Left kidney (tissue), 2 donors: ENCODE data around the gene SPEM3. TPM values are rescaled to one million over a fixed set of nuclear protein-coding genes. Genes with fewer than 3 reads are reported as not detected.
A peak's percentile ranks its signal among the peaks of the same experiment; 100 is the strongest.

Experiments
- DNase-seq: peaks from one replicate; pipeline ENCODE4 v3.0.0-alpha.2; 2013
- polyA plus RNA-seq: library from polyadenylated mRNA; unstranded; fragments of 120-200 nt; gene quantifications from one replicate; pipeline ENCODE4 v1.2.1, GENCODE V29; 2013; ENCODE audit not compliant: insufficient read length

SPEM3 gene
- polyA plus RNA-seq, 1 donor: not detected

GRCh38 chr17:7421186-7421585 is 7.5 kb upstream of the SPEM3 start:
- DNase-seq: no peak

DNA sequence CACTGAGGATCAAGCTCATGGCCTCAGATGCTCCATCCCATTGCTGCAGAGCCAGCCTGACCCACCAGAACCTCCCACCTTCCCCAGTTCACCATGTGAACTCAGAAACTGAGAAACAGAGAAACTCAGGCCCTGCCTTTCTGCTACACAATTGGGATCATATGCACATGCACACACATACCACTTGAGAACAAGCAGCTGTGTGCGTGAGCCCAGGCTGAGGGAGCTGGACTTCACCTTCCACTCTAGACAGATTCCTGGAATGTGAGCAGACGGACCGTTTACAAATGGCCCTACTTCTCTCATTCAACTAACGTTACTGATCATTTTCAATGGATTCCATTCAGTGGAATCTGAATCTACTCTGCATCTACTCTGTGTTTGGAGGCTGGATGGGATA is 5.0 kb upstream of the SPEM3 start:
- no peak for DNase-seq

- DNase-seq: no peak
These were observed 3.3 kb upstream of the SPEM3 start, which contains the start of gene SPEM2 for GRCh38 chr17:7425316-7425715. TSS of gene SPEM2 (plus strand) at chr17:7425616. CDS start at chr17:7425689, 73 bp downstream.

DNA sequence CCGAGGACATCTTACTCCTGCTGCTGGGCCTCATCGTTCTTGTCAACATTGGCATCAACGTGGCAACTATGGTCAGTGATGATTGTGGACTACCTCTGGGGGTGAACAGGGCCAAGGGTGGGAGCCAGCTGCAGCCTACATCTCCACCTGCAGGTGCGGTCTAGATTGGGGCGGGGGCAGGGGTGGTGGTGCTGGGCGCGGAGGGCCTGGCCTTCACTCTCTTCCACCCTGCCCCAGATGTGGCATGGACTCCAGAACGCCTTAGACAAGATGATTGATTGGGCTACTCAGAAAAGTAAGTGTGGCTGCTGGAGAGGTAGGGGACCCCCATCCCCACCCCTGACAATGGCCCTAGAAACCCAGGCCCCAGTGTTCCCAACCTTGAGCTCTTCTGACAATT is 2.9 kb upstream of the SPEM3 start:
- no peak for DNase-seq

GRCh38 chr17:7426203-7426863 is 2.3 kb upstream of the SPEM3 start:
- DNase-seq: no peak

- no peak for DNase-seq
These were observed 1.7 kb upstream of the SPEM3 start for GRCh38 chr17:7426896-7427489.

- no peak for DNase-seq
These were observed 1.1 kb upstream of the SPEM3 start for GRCh38 chr17:7427549-7427948.

DNA sequence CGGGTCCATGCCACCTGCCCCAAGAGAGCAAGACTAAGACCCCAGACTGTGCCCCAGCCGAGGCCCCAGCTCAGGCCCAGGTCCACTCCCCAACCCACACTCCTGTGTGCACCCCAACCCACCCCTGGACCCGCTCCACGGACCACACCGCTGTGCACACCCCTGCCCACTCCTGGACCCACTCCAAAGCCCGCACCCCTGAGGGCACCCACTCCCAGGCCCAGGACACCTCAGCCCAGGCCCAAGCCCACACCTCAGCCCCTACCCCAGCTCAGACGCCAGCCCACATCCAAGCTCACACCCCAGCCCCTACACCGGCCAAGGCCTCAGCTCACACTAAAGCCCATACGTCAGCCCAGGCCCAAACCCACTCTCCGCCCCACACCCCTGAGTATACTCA is 1.1 kb downstream of the SPEM3 start:
- DNase-seq: no peak

DNA sequence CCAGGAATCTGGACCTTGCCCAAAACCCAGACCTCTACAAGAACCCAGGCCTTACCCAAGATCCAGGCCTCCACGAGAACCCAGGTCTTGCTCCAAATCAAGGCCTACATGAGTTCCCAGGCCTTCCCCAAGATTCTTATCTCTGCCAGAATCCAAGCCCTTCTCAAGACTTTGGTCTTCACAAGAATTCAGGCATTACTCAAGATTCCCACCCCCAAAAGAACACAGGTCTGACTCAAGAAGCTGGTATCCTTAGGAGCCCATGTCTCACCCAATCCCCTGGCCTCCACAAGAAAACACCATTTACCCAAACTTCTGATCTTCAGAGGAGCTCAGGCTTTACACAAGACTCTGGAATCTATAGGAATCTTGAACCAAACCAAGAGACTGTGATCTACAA is 2.6 kb downstream of the SPEM3 start:
- DNase-seq: no peak

DNA sequence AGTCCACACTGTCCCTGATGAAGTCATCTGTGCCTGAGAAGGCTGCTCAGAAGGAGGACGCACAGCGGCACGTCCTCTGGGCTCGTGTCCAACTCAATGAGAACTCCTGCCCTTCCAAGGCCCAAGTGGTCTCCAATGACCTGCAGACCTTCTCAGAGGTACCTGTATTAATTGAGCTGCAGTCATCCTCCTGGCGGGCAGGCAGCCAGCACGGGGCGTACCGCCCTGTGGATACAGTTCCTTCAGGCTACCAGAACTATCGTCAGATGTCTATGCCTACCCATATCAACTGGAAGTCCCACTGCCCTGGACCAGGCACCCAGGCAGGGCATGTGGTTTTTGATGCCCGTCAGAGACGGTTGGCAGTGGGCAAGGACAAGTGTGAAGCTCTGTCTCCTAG is 3.6 kb downstream of the SPEM3 start:
- no peak for DNase-seq

GRCh38 chr17:7435676-7436555 is 7.3 kb downstream of the SPEM3 start:
- DNase-seq: no peak

DNA sequence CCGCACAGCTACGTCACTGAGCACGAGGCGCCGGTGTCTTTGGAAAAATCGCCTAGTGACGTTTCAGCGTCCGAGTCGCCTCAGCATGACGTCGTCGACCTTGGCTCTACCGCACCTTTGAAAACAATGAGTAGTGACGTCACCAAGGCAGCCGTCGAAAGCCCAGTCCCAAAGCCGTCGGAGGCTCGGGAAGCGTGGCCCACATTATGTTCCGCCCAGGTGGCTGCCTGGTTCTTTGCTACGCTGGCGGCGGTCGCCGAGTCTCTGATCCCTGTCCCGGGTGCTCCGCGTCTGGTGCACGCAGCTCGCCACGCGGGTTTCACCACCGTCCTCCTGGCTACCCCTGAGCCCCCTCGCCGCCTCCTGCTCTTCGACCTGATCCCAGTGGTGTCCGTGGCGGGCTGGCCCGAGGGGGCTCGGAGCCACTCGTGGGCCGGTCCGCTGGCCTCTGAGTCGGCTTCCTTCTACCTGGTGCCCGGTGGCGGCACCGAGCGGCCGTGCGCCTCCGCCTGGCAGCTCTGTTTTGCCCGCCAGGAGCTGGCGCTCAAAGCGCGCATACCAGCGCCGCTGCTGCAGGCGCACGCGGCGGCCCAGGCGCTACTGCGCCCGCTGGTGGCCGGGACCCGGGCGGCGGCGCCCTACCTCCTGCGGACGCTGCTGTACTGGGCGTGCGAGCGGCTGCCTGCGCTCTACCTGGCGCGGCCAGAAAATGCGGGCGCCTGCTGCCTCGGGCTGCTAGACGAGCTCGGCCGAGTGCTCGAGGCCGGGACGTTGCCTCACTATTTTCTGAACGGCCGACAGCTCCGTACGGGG is 8.1 kb downstream of the SPEM3 start:
- peak; percentile 79 for DNase-seq

GRCh38 chr17:7437369-7437863 is 8.8 kb downstream of the SPEM3 start:
- no peak for DNase-seq

DNA sequence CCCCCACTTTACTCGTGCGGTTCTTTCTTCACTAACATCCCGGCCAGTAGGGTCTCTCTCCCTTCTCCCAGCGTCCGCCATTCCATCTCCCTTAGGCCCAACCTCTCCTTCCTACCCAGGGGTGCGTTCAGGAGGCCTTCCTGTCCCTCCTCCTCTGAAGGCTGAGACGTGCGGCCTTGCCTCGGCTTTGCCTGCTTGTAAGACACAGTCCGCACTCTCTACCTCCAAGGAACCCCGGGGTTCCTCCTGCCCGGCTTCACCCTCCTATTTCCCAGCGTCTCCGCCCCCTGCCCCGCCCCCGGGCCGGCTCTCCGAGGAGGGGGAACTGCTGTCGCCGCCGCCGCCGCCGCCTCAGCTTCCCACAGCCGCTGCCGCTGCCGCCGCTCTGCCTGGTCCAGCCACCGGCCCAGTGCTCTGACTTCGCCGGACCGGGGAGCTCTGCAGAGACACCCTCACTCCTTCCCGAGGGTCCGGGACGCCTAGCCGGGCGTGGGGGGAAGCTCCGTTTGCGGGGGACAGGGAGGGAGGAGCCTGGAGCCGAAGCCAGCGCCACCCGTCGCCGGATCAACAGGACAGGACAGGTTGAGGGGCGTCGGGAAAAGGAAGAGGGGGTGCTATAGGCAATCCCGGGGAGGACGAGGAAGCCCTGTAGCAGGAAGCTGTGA is 9.4 kb downstream of the SPEM3 start:
- DNase-seq: no peak

DNA sequence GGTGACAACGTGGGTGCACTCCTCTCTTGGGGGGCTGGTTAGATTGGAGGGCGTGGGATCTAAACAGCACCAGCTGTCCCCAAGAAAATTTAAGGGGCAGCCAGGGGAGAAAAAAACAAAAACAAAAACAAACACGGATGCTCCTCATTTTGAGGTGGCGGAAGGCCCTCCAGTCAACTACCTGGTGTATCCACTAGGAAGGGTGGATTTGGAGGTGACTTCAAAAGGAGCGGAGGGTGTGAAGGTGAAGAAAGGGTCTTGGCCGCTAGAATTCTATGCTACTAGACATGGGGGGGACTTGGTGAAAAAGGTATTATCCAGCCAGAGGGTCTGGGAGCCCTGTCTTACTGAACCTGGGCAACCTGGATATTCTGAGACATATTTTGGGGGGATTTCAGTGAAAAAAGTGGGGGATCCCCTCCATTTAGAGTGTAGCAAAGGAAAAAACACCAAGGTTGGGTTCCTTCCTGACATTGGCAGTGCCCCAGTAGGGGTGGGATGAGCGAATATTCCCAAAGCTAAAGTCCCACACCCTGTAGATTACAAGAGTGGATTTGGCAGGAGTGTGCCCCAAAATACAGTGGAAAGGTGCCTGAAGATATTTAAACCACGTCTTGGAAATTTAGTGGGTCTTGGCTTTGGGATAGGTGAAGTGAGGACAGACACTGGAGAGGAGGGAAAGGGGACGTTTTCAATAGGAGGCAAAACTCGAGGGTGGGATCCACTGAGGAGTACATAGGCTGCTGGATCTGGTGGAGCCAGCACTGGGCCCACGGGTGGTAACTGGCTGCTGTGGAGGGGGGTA is 10.2 kb downstream of the SPEM3 start:
- DNase-seq: no peak

- DNase-seq: no peak
These were observed 10.9 kb downstream of the SPEM3 start, which contains the start of gene FGF11 for GRCh38 chr17:7439462-7440112. TSS of gene FGF11 (plus strand) at chr17:7439512. CDS start at chr17:7439621, 109 bp downstream.

GRCh38 chr17:7440113-7440833 is 11.6 kb downstream of the SPEM3 start:
- no peak for DNase-seq

DNA sequence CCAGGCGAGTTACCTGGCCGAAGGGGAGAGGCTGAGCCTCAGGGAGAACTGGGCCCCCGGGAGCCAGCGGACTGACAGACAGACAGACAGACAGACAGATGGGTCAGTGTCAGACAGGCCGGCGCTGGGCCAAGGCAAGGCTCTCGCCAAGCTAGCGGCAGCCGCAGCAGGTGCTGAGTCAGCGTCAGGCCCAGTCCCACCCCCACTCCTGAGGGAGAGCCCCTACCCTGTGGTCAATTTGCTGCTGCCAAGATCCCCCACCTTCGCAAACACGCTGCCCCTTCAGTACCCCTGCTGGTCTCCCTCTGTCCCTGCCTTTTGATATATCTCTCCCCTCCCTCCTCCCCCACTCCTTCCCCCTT is 12.2 kb downstream of the SPEM3 start:
- DNase-seq: no peak

- DNase-seq: no peak
These were observed 12.6 kb downstream of the SPEM3 start for GRCh38 chr17:7441266-7441665.
